Stomach (tissue), 9 donors: ENCODE measurements around the gene FOXO1. TPM values are rescaled to one million over a fixed set of nuclear protein-coding genes. Genes with fewer than 3 reads are reported as not detected.

Experiments used
- DNase-seq, 2 donors: peaks; one replicate each; pipeline versions ENCODE4 v3.0.0 to v3.0.0-alpha.2; 2013 to 2019
- H3K27ac ChIP-seq, 5 donors: fragments of 200-600 bp in 4 of 5; sonication (generic) in 4 of 5; one replicate each; pipeline ENCODE4 v1.5.1; 2013 to 2019; ENCODE audit warnings: mild to moderate bottlenecking in 1 of 5, moderate library complexity in 1 of 5
- H3K27me3 ChIP-seq, 3 donors: fragments of 200-600 bp; sonication (generic); one replicate each; pipeline ENCODE4 v1.5.1; 2017 to 2019; ENCODE audit warnings: mixed run types in 1 of 3
- H3K36me3 ChIP-seq, 4 donors: fragments of 200-600 bp; sonication (generic); 1 replicate in 3 of 4; 2 replicates in 1 of 4; pipeline ENCODE4 v1.5.1; 2016 to 2019
- H3K4me1 ChIP-seq, 4 donors: fragments of 200-600 bp; sonication (generic); one replicate each; pipeline ENCODE4 v1.5.1; 2016 to 2019
- H3K4me3 ChIP-seq, 4 donors: fragments of 200-600 bp; sonication (generic) in 3 of 4; one replicate each; pipeline ENCODE4 v1.5.1; 2016 to 2019; ENCODE audit warnings: mild to moderate bottlenecking in 1 of 4
- H3K9me3 ChIP-seq, 4 donors: fragments of 200-600 bp; sonication (generic); one replicate each; pipeline ENCODE4 v1.5.1; 2016 to 2019
- EP300 ChIP-seq: sonication (generic); formaldehyde crosslinking; IDR thresholded peaks from one replicate; pipeline ENCODE4 v1.6.1; 2017; ENCODE audit warnings: antibody characterized with exemption
- POLR2A ChIP-seq, 4 donors: fragments of 450-650 bp; IDR thresholded peaks; one replicate each; pipeline ENCODE4 v1.6.1; 2016; ENCODE audit warnings: antibody characterized with exemption in 4 of 4, control low read depth in 2 of 4, mild to moderate bottlenecking in 1 of 4, moderate library complexity in 1 of 4
- POLR2AphosphoS5 ChIP-seq, 3 donors: sonication (generic); formaldehyde crosslinking; IDR thresholded peaks; one replicate each; pipeline ENCODE4 v1.6.1; 2016; ENCODE audit warnings: antibody characterized with exemption in 3 of 3
- WGBS, 5 donors: extraction: QIAGEN DNeasy Blood & Tissue Kit in 3 of 5; methylation state at CpG; one replicate each; pipeline versions ENCODE4 v1.1.5 to v1.1.7; 2013 to 2018; 5-methylcytosine and 5-hydroxymethylcytosine counted together
- intact Hi-C: fragments of 100-400 bp; cut with DNase I; formaldehyde crosslinking; loops from one replicate; pipeline ENCODE4 v1.15.1; 2023; ENCODE audit warnings: low total_unique reads
- polyA plus RNA-seq, 3 donors: library from polyadenylated mRNA; stranded (reverse); fragments of 200-250 nt; gene quantifications; one replicate each; pipeline ENCODE4 v1.2.3, GENCODE V29; 2013
- total RNA-seq, 5 donors: library from RNA; depleted of rRNA; stranded (reverse); fragments of >200 nt; gene quantifications; one replicate each; pipeline versions ENCODE4 v1.1.0 to v1.2.3, GENCODE V29; 2014 to 2016
- TF ChIP-seq, protein P1 (sequence below), 7 experiments: fragments of 450-650 bp in 4 of 7; fragments of 200-600 bp in 3 of 7; sonication (generic) in 3 of 7; IDR thresholded peaks; one replicate each; pipeline ENCODE4 v1.5.1; 2016 to 2019; ENCODE audit warnings: antibody characterized with exemption in 7 of 7, control low read depth in 2 of 7, mild to moderate bottlenecking in 1 of 7
- donor health status: healthy with polysubstance abuse.
- donor health status: Bipolar disorder and iron deficiency.
- donor health status: healthy.

The FOXO1 gene
- total and polyA plus RNA-seq, 8 donors = 4.2 to 43.7 (median 19.6) TPM

DNA sequence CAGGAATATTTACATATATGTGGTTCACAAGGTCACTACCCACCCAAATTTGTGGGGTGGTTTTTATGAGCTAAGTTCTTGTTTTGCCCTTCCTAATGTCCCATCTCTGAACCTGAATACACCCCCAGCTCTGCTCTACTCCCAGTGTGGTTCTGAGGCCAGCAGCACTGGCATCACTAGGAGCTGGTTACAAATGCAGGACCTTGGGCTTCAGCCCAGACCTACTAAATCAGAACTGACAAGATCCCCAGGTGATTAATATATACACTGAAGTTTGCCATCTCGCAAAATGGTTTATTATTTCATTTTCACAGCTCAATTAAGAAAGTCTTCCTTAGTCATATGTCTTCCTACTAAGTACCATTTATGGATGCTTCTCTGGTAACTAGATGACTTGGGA, 67.9 kb downstream of the FOXO1 start:
- Histone ChIP-seq H3K27me3 (no peaks in the 10 kb centered on the region), H3K9me3 (no peaks in the 10 kb centered on the region), H3K4me1 (peaks cover 8 to 71% (median 42%) of the 10 kb centered on the region in 4 donors), H3K4me3 (no peak overlapping the region), H3K27ac (peak overlapping the region in 2 of 5 donors; percentile 18 to 72), H3K36me3 (no peaks in the 10 kb centered on the region)
- 30 to 74% (median 31%) methylated on average over 1 of the region's 1 CpG for WGBS, 5 donors
- peak in 2 of 3 donors; percentile 10 to 26 for TF ChIP-seq POLR2AphosphoS5 (IDR thresholded peaks at IDR 0.05)
- peak; percentile 15 for TF ChIP-seq EP300
- TF ChIP-seq, protein P1, sequence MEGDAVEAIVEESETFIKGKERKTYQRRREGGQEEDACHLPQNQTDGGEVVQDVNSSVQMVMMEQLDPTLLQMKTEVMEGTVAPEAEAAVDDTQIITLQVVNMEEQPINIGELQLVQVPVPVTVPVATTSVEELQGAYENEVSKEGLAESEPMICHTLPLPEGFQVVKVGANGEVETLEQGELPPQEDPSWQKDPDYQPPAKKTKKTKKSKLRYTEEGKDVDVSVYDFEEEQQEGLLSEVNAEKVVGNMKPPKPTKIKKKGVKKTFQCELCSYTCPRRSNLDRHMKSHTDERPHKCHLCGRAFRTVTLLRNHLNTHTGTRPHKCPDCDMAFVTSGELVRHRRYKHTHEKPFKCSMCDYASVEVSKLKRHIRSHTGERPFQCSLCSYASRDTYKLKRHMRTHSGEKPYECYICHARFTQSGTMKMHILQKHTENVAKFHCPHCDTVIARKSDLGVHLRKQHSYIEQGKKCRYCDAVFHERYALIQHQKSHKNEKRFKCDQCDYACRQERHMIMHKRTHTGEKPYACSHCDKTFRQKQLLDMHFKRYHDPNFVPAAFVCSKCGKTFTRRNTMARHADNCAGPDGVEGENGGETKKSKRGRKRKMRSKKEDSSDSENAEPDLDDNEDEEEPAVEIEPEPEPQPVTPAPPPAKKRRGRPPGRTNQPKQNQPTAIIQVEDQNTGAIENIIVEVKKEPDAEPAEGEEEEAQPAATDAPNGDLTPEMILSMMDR (IDR thresholded peaks at IDR 0.05) = no peak
- peak in 1 of 2 donors; percentile 26 for DNase-seq
- intact Hi-C loops = no loop called here

- Histone ChIP-seq H3K27ac (peak overlapping the region in 3 of 5 donors; percentile 12 to 72 (median 43)), H3K4me1 (peaks cover 8 to 69% (median 41%) of the 10 kb centered on the region in 4 donors), H3K27me3 (no peaks in the 10 kb centered on the region), H3K36me3 (no peaks in the 10 kb centered on the region), H3K9me3 (no peaks in the 10 kb centered on the region), H3K4me3 (no peak overlapping the region)
- 48 to 72% (median 55%) methylated on average over 11 of the region's 11 CpGs for WGBS, 5 donors
- TF ChIP-seq EP300 (no peak), POLR2AphosphoS5 (IDR thresholded peaks at IDR 0.05) (no peak), POLR2A (IDR thresholded peaks at IDR 0.05) (no peak)
- TF ChIP-seq, protein P1 (IDR thresholded peaks at IDR 0.05) = no peak
- peak in 1 of 2 donors; percentile 45 for DNase-seq
- intact Hi-C loops = no loop called here
Observed at GRCh38 chr13:40597735-40598365, 68.6 kb downstream of the FOXO1 start.

DNA sequence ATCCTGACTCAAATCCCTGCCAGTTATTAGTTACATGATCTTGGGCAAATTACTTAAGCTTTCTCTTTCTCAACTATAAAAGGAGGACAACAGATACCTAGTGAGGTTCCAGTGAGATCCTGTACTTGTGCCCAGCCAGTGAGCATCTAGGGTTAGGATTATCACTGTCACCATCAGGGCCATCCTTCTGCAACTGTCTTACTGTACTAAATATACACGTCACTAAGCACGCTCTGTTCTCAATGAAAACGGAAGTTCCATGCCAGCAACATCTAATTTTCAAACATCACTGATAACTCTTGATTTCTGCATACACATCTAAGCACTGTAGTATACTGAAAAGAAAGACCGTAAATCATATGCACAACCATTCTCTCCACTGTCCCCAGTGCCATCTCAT, 70.0 kb downstream of the FOXO1 start:
- peak overlapping the region in 1 of 5 donors; percentile 5 for H3K27ac ChIP-seq
- peaks cover 8 to 68% (median 39%) of the 10 kb centered on the region in 4 donors for H3K4me1 ChIP-seq
- H3K9me3 ChIP-seq = no peaks in the 10 kb centered on the region
- 63 to 94% (median 83%) methylated on average over 4 of the region's 4 CpGs for WGBS, 5 donors
- H3K4me3 ChIP-seq = no peak overlapping the region
- H3K36me3 ChIP-seq = no peaks in the 10 kb centered on the region
- TF ChIP-seq POLR2AphosphoS5 (IDR thresholded peaks at IDR 0.05) (no peak), POLR2A (IDR thresholded peaks at IDR 0.05) (no peak), EP300 (no peak)
- TF ChIP-seq, protein P1 (IDR thresholded peaks at IDR 0.05) = no peak
- no peak for DNase-seq
- no peaks in the 10 kb centered on the region for H3K27me3 ChIP-seq
- intact Hi-C loops = no loop called here

GRCh38 chr13:40595693-40596092, 70.7 kb downstream of the FOXO1 start:
- Histone ChIP-seq H3K9me3 (no peaks in the 10 kb centered on the region), H3K27ac (no peak overlapping the region), H3K36me3 (no peaks in the 10 kb centered on the region), H3K4me3 (no peak overlapping the region), H3K4me1 (peaks cover 8 to 73% (median 43%) of the 10 kb centered on the region in 4 donors), H3K27me3 (no peaks in the 10 kb centered on the region)
- intact Hi-C loops = no loop called here
- DNase-seq = no peak
- no peak for TF ChIP-seq POLR2AphosphoS5 (IDR thresholded peaks at IDR 0.05)
- TF ChIP-seq POLR2A (IDR thresholded peaks at IDR 0.05) = no peak
- TF ChIP-seq EP300 = no peak
- TF ChIP-seq, protein P1 (IDR thresholded peaks at IDR 0.05) = no peak
- 77 to 93% (median 83%) methylated on average over 3 of the region's 3 CpGs for WGBS, 5 donors
